Umbilical cord (tissue), 2 donors: ENCODE results near the gene NPR3. TPM values are rescaled to one million over a fixed set of nuclear protein-coding genes. Genes with fewer than 3 reads are reported as not detected.

Source experiments
- DNase-seq: peaks from one replicate; pipeline ENCODE4 v3.0.0-alpha.2; 2015; ENCODE audit warnings: low spot score
- total RNA-seq: library from RNA; depleted of rRNA; stranded (reverse); fragments of >200 nt; gene quantifications from one replicate; pipeline ENCODE4 v1.2.3, GENCODE V29; 2014; ENCODE audit warnings: low replicate concordance; ENCODE audit not compliant: insufficient read depth

Gene NPR3
- total RNA-seq, 1 donor from 2014 or later = 15.6 TPM

GRCh38 chr5:32810804-32811203 is 99.7 kb downstream of the NPR3 start:
- no peak for DNase-seq

GRCh38 chr5:32812399-32812798 is 101.3 kb downstream of the NPR3 start:
- no peak for DNase-seq

GRCh38 chr5:32814141-32814540 is 103.0 kb downstream of the NPR3 start:
- DNase-seq = no peak

- DNase-seq = no peak
These were observed 103.5 kb downstream of the NPR3 start for GRCh38 chr5:32814620-32815019.

- no peak for DNase-seq
These were observed 116.9 kb downstream of the NPR3 start for GRCh38 chr5:32827981-32828380.

- no peak for DNase-seq
These were observed 117.4 kb downstream of the NPR3 start for GRCh38 chr5:32828492-32828891.

GRCh38 chr5:32831624-32832023 is 120.5 kb downstream of the NPR3 start:
- no peak for DNase-seq

GRCh38 chr5:32833127-32833526 is 122.0 kb downstream of the NPR3 start:
- no peak for DNase-seq

- DNase-seq = no peak
These were observed 122.5 kb downstream of the NPR3 start for GRCh38 chr5:32833663-32834062.

- DNase-seq = no peak
These were observed 123.1 kb downstream of the NPR3 start for GRCh38 chr5:32834251-32834650.

- DNase-seq = no peak
These were observed 125.1 kb downstream of the NPR3 start for GRCh38 chr5:32836176-32836575.

- no peak for DNase-seq
These were observed 126.1 kb downstream of the NPR3 start for GRCh38 chr5:32837211-32837610.

- no peak for DNase-seq
These were observed 128.0 kb downstream of the NPR3 start for GRCh38 chr5:32839106-32839505.

GRCh38 chr5:32840606-32841005 is 129.5 kb downstream of the NPR3 start:
- no peak for DNase-seq

Other genes with a start within 250 kb of the NPR3 start
- 170 TPM for gene SUB1, start 125.8 kb upstream of the NPR3 start, total RNA-seq